Measurements from ENCODE around the gene ZNF574. TPM values are rescaled to one million over a fixed set of nuclear protein-coding genes. Genes with fewer than 3 reads are reported as not detected.

ZNF574 gene
- total and polyA plus RNA-seq, 2 of the 8 experiments (the other 6 are each of a cell fraction or from before 2014, with no cell fraction given) = 27.0 to 38.8 TPM

GRCh38 chr19:42129399-42130253 is 53.7 kb downstream of the ZNF574 start:
- H3K14ac ChIP-seq (ENCODE audit: insufficient read length) = no peak overlapping the region
- peak overlapping the region; percentile 61 for H2BK20ac ChIP-seq (ENCODE audit: low read length)
- H2BK120ac ChIP-seq (replicated peaks; ENCODE audit: low read depth, low read length) = no peak overlapping the region
- H2AFZ ChIP-seq (ENCODE audit: low read length) = no peak overlapping the region
- peak overlapping the region; percentile 42 for H3K4ac ChIP-seq (replicated peaks; ENCODE audit: insufficient read length, low read depth, low read length)
- no peak overlapping the region for H2BK5ac ChIP-seq (ENCODE audit: low read depth, low read length)
- peaks cover 0 to 2% of the 10 kb centered on the region in 2 experiments for H4K20me1 ChIP-seq (replicated peaks in 1 of 2; ENCODE audit: control insufficient read depth in 1 of 2, insufficient read depth in 2 of 2, low read length in 2 of 2)
- CTCF ChIA-PET (ENCODE audit: partially characterized antibody) = interaction anchor here (0.8 to 3.8 kb wide), 6 partner anchors 10 to 316 kb away, joined by 3 to 33 read pairs (median 4); no protein-coding TSS in a partner anchor
- no peak overlapping the region for H3K27ac ChIP-seq (ENCODE audit: low read depth, low read length)
- peaks cover 3% of the 10 kb centered on the region; the same call in 1 of the 2 replicates for H3K23me2 ChIP-seq (ENCODE audit: low read depth, low read length)
- H3K4me1 ChIP-seq (replicated peaks in 1 of 4; ENCODE audit: control insufficient read depth in 3 of 4, insufficient read depth in 4 of 4, low read length in 3 of 4) = peaks cover 3 to 12% (median 10%) of the 10 kb centered on the region in 4 experiments; a peak in 6 of 7 replicates
- no peaks in the 10 kb centered on the region for H3K36me3 ChIP-seq (ENCODE audit: control insufficient read depth in 2 of 4, insufficient read depth in 4 of 4, low read length in 3 of 4)
- no peak overlapping the region for H3K23ac ChIP-seq (ENCODE audit: insufficient read length)
- H4K91ac ChIP-seq (replicated peaks; ENCODE audit: insufficient read length, low read length) = peak overlapping the region; percentile 89
- FAIRE-seq (no peak), DNase-seq (ENCODE audit: low read depth in 1 of 2, low spot score in 2 of 2) (no peak)
- WGBS, 2 experiments (ENCODE audit: extremely low coverage in 1 of 2, insufficient coverage in 1 of 2, insufficient read length in 1 of 2, insufficient replicate concordance in 2 of 2, low coverage in 1 of 2, low lambda C conversion rate in 2 of 2, missing lambda C conversion rate in 1 of 2) = 81% methylated on average over 19 of the region's 20 CpGs; no CpG with 5 or more reads in 1 of the 2 experiments
- no peak overlapping the region for H3K4me3 ChIP-seq (ENCODE audit: extremely low read depth in 1 of 4, insufficient read depth in 2 of 4, low read depth in 3 of 4, low read length in 4 of 4)
- H3K9ac ChIP-seq (replicated peaks in 1 of 4; ENCODE audit: extremely low read depth in 1 of 4, low read depth in 3 of 4, low read length in 3 of 4) = no peak overlapping the region; a peak in 1 of 7 replicates
- peak overlapping the region; percentile 87; the same call in 1 of the 2 replicates for H2BK12ac ChIP-seq (ENCODE audit: low read depth, low read length)
- no peaks in the 10 kb centered on the region for H3K79me1 ChIP-seq (ENCODE audit: low read depth, low read length)
- POLR2A ChIA-PET (ENCODE audit: partially characterized antibody) = interaction anchor here (0.7 to 0.9 kb wide), 4 partner anchors 10 to 114 kb away, joined by 3 to 4 read pairs (median 3); no protein-coding TSS in a partner anchor
- H2BK15ac ChIP-seq (ENCODE audit: low read length) = peak overlapping the region; percentile 94
- no peak overlapping the region for H3K18ac ChIP-seq (ENCODE audit: extremely low read depth, low read length)
- peak overlapping the region; percentile 96 for H2AK5ac ChIP-seq (ENCODE audit: low read depth, low read length)
- no peaks in the 10 kb centered on the region for H3K79me2 ChIP-seq (ENCODE audit: control insufficient read depth in 1 of 2, insufficient read depth in 2 of 2, low read length in 2 of 2)
- H4K8ac ChIP-seq (ENCODE audit: extremely low read depth, insufficient read depth, low read length) = no peak overlapping the region
- H3K27me3 ChIP-seq (replicated peaks in 1 of 4; ENCODE audit: control insufficient read depth in 3 of 4, extremely low read depth in 1 of 4, insufficient read depth in 3 of 4, low read length in 3 of 4) = peaks cover 0 to 17% (median 8%) of the 10 kb centered on the region in 4 experiments; a peak in 5 of 7 replicates
- no peak overlapping the region for H3K4me2 ChIP-seq (ENCODE audit: insufficient read depth in 1 of 2, low read depth in 2 of 2, low read length in 2 of 2)
- no peak overlapping the region for H3K56ac ChIP-seq (replicated peaks; ENCODE audit: insufficient read length, low read depth, low read length)
- no peaks in the 10 kb centered on the region for H3K9me3 ChIP-seq (ENCODE audit: insufficient read depth in 2 of 2, low read depth in 1 of 2, low read length in 1 of 2)
- no peak overlapping the region for H4K5ac ChIP-seq (ENCODE audit: insufficient read length, low read depth, low read length)
- TF ChIP-seq E2F6 (IDR thresholded peaks at IDR 0.05) (no peak), ATF2 (IDR thresholded peaks at IDR 0.05; ENCODE audit: low read length) (no peak), GABPA (IDR thresholded peaks at IDR 0.05; ENCODE audit: borderline replicate concordance, insufficient read depth, low read length) (no peak), CBX8 (IDR thresholded peaks at IDR 0.05; ENCODE audit: borderline replicate concordance, low read depth, low read length) (no peak), SAP30 (IDR thresholded peaks at IDR 0.05; ENCODE audit: insufficient read depth, insufficient replicate concordance, low read length) (no peak)
